HL-60 (cell line): ENCODE data around the gene ZNF629.

ENCODE experiments used
- TF ChIP-seq, protein P1 (sequence below): IDR thresholded peaks from one replicate; pipeline ENCODE4 v1.5.1; 2011; ENCODE audit warnings: low read length, control low read depth, inconsistent platforms; ENCODE audit not compliant: insufficient read depth
- TF ChIP-seq, protein P2 (sequence below): IDR thresholded peaks from 2 replicates; pipeline ENCODE4 v1.6.1; 2012; ENCODE audit warnings: low read depth; ENCODE audit not compliant: insufficient replicate concordance

DNA sequence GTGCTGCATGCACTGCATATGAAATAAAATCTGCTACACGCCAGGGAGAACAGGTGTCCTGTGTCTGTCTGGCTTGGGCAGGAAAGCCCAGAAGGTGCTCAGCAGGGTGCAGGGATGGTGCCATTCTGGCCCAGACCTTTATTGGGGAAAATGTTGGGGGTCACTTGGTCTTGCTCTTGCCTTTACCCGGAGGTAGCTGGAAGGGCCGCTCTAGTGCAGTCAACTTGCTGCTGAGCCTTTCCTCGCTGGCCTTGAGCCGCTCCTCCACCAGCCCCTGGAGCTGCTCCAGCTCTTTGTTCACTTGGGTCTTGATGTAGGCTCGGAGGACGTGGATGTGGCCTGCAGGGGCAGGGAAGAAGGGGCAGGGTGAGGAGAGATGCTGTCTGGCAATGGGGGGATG lies 29.7 kb downstream of the ZNF629 start:
- TF ChIP-seq, protein P1, sequence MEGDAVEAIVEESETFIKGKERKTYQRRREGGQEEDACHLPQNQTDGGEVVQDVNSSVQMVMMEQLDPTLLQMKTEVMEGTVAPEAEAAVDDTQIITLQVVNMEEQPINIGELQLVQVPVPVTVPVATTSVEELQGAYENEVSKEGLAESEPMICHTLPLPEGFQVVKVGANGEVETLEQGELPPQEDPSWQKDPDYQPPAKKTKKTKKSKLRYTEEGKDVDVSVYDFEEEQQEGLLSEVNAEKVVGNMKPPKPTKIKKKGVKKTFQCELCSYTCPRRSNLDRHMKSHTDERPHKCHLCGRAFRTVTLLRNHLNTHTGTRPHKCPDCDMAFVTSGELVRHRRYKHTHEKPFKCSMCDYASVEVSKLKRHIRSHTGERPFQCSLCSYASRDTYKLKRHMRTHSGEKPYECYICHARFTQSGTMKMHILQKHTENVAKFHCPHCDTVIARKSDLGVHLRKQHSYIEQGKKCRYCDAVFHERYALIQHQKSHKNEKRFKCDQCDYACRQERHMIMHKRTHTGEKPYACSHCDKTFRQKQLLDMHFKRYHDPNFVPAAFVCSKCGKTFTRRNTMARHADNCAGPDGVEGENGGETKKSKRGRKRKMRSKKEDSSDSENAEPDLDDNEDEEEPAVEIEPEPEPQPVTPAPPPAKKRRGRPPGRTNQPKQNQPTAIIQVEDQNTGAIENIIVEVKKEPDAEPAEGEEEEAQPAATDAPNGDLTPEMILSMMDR = no peak
- TF ChIP-seq, protein P2, sequence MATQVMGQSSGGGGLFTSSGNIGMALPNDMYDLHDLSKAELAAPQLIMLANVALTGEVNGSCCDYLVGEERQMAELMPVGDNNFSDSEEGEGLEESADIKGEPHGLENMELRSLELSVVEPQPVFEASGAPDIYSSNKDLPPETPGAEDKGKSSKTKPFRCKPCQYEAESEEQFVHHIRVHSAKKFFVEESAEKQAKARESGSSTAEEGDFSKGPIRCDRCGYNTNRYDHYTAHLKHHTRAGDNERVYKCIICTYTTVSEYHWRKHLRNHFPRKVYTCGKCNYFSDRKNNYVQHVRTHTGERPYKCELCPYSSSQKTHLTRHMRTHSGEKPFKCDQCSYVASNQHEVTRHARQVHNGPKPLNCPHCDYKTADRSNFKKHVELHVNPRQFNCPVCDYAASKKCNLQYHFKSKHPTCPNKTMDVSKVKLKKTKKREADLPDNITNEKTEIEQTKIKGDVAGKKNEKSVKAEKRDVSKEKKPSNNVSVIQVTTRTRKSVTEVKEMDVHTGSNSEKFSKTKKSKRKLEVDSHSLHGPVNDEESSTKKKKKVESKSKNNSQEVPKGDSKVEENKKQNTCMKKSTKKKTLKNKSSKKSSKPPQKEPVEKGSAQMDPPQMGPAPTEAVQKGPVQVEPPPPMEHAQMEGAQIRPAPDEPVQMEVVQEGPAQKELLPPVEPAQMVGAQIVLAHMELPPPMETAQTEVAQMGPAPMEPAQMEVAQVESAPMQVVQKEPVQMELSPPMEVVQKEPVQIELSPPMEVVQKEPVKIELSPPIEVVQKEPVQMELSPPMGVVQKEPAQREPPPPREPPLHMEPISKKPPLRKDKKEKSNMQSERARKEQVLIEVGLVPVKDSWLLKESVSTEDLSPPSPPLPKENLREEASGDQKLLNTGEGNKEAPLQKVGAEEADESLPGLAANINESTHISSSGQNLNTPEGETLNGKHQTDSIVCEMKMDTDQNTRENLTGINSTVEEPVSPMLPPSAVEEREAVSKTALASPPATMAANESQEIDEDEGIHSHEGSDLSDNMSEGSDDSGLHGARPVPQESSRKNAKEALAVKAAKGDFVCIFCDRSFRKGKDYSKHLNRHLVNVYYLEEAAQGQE = no peak
